Bronchus fibroblast of lung (primary cell): Measurements from ENCODE around the gene MKI67. TPM values are rescaled to one million over a fixed set of nuclear protein-coding genes. Genes with fewer than 3 reads are reported as not detected.

Source experiments
- total RNA-seq: library from RNA; depleted of rRNA; stranded (reverse); fragments of >200 nt; gene quantifications from 2 replicates; pipeline ENCODE4 v1.2.3, GENCODE V29; 2015

The MKI67 gene, protein sequence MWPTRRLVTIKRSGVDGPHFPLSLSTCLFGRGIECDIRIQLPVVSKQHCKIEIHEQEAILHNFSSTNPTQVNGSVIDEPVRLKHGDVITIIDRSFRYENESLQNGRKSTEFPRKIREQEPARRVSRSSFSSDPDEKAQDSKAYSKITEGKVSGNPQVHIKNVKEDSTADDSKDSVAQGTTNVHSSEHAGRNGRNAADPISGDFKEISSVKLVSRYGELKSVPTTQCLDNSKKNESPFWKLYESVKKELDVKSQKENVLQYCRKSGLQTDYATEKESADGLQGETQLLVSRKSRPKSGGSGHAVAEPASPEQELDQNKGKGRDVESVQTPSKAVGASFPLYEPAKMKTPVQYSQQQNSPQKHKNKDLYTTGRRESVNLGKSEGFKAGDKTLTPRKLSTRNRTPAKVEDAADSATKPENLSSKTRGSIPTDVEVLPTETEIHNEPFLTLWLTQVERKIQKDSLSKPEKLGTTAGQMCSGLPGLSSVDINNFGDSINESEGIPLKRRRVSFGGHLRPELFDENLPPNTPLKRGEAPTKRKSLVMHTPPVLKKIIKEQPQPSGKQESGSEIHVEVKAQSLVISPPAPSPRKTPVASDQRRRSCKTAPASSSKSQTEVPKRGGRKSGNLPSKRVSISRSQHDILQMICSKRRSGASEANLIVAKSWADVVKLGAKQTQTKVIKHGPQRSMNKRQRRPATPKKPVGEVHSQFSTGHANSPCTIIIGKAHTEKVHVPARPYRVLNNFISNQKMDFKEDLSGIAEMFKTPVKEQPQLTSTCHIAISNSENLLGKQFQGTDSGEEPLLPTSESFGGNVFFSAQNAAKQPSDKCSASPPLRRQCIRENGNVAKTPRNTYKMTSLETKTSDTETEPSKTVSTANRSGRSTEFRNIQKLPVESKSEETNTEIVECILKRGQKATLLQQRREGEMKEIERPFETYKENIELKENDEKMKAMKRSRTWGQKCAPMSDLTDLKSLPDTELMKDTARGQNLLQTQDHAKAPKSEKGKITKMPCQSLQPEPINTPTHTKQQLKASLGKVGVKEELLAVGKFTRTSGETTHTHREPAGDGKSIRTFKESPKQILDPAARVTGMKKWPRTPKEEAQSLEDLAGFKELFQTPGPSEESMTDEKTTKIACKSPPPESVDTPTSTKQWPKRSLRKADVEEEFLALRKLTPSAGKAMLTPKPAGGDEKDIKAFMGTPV (N-terminal part only)
- 34.0 and 35.1 TPM in 2 replicates for total RNA-seq

DNA sequence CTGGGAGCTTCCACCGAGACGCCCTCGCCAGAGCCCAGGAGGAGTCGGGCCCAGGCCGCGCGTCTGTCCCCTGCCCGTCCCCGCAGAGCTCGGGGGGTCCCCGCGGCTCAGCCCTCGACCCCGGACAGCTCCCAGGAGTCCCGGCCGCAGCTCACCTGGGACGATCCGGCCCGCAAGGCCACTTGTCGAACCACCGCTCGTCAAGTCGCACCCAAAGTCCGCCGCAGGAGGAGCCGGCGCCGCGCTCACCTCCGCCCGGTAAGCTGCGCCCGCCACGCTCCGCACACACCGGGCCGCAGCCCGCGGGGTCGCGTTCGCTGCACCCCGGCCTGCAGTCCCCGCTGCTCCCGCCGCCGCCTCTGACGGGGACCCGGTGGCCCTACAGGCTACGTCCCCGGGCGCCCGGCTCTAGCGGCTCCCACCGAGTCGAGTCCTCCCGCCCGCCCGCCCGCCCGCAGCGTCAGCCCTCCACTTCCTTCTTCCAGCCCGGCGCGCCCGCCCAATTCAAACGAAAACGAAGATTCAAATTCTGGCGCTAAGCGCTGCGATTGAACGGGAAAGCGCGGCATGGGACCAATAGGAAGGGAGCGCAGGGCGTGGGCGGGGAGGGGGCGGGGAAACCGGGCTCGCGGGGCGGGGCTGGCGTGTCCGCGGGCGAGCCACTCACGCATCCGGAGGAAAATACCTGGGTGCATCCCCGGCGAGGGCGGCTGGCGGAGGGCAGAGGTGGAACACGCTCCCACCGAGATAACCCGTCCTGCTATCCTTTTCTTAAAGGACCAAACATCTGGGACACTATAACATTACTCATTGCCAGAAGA lies at the start of gene MKI67:
Gene MKI67, minus strand, starts transcription at position 480 of the 821 bp plus-strand sequence. CDS start 756 bp downstream, outside the sequence.

Other genes starting within 250 kb of the MKI67 start
- not detected in 2 replicates for gene CLRN3, start 233.5 kb downstream of the MKI67 start, total RNA-seq
- 1.0 and 1.7 TPM in 2 replicates for gene PTPRE, start 219.3 kb downstream of the MKI67 start, total RNA-seq